Effector memory CD4-positive, alpha-beta T cell (primary cell): Measurements from ENCODE around the gene SETBP1.

ENCODE experiments used
- DNase-seq, 3 donors: peaks; one replicate each; pipeline ENCODE4 v3.0.0-alpha.2; 2020
- H3K27ac ChIP-seq: 2 replicates; pipeline ENCODE4 v1.7.0; 2013; ENCODE audit warnings: mild to moderate bottlenecking, low read length, moderate library complexity; ENCODE audit not compliant: insufficient read depth, poor library complexity, severe bottlenecking
- H3K27me3 ChIP-seq: replicated peaks from 2 replicates; pipeline ENCODE4 v1.7.0; 2013; ENCODE audit warnings: mild to moderate bottlenecking, low read length; ENCODE audit not compliant: insufficient read depth, control insufficient read depth, poor library complexity, severe bottlenecking
- H3K36me3 ChIP-seq: 2 replicates; pipeline ENCODE4 v1.7.0; 2013; ENCODE audit warnings: mild to moderate bottlenecking, low read length, moderate library complexity; ENCODE audit not compliant: control insufficient read depth, insufficient read depth
- H3K4me1 ChIP-seq: 2 replicates; pipeline ENCODE4 v1.7.0; 2013; ENCODE audit warnings: low read length, mild to moderate bottlenecking; ENCODE audit not compliant: control insufficient read depth, insufficient read depth, poor library complexity, severe bottlenecking
- H3K4me3 ChIP-seq: 2 replicates; pipeline ENCODE4 v1.7.0; 2013; ENCODE audit warnings: low read length, low read depth, mild to moderate bottlenecking; ENCODE audit not compliant: insufficient read depth, poor library complexity, severe bottlenecking
- H3K9me3 ChIP-seq: 2 replicates; pipeline ENCODE4 v1.7.0; 2013; ENCODE audit warnings: mild to moderate bottlenecking, low read length, moderate library complexity; ENCODE audit not compliant: control insufficient read depth

Gene SETBP1

DNA sequence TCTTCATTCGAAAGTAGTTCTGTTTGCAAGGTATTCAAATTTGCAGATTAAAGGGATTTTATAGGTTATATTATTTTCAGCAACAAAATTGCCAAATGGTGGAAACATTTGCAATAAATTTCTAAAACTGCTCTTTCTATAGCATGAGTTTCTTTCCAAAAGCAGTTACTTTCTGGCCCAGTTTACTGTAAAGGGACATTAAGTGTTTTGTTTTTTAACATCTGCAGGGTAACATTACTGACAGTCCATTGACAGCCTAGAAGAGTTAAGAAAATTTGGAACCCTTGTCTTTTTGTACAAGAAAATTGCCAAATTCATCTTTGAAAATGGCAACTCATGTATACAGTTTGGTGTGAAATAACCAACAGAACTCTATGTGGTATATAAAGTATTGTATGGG is 375.1 kb downstream of the SETBP1 start:
- H3K27me3 ChIP-seq = no peaks in the 10 kb centered on the region
- H3K9me3 ChIP-seq = no peaks in the 10 kb centered on the region
- no peak overlapping the region for H3K27ac ChIP-seq
- no peak for DNase-seq
- no peaks in the 10 kb centered on the region for H3K4me1 ChIP-seq
- no peaks in the 10 kb centered on the region for H3K36me3 ChIP-seq
- H3K4me3 ChIP-seq = no peak overlapping the region

DNA sequence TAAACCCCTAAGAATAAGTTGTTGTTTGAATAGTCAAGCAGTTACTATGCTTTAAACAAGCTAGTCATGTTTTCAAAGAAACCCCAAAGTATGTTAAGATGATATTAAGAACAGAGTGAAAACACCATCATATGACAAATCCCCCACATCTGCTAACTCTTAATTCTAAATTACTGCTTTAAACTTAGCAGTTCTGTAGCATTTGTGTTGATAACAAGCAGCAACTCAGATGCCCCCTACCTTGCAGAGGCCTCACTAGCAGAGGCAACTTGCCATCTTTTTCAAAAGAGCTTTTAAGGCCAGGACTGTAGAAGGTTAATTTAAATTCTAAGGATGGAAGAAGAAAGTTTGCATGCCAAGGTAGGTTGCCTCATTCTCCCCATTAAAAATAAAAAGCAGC is 376.2 kb downstream of the SETBP1 start:
- H3K9me3 ChIP-seq = no peaks in the 10 kb centered on the region
- H3K4me3 ChIP-seq = no peak overlapping the region
- no peaks in the 10 kb centered on the region for H3K27me3 ChIP-seq
- no peaks in the 10 kb centered on the region for H3K36me3 ChIP-seq
- H3K27ac ChIP-seq = no peak overlapping the region
- no peaks in the 10 kb centered on the region for H3K4me1 ChIP-seq
- DNase-seq = no peak

DNA sequence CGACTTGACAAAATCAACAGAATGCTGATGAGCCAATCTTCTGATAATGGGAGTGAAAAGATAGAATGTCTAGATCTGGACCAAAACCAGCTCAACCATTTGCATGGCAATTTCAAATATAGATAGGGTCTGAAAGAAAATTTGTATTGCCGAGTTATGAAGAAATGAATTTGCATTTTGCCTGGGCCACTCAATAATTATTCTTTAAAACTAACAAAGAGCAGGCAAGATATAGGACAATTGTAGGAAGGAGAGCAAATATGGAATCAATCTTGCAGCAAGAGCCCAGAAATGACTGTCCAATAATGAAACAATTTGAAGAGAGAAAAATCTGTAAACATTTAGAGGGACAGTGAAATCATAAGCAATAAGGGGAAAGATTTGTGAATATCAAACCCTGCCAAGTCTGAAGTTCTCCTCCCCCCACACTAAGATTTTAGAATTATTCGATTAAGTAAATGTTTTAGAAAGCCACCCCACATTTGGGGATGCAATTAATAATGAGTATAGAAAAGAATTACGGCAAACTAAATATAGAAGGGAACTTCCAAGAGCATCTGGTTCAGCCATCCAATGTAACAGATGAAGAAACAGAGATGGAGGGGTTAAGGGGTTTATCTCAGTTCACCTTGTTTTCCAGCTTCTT is 377.4 kb downstream of the SETBP1 start:
- DNase-seq = no peak
- Histone ChIP-seq H3K9me3 (no peaks in the 10 kb centered on the region), H3K4me3 (no peak overlapping the region), H3K36me3 (no peaks in the 10 kb centered on the region), H3K4me1 (no peaks in the 10 kb centered on the region), H3K27me3 (no peaks in the 10 kb centered on the region), H3K27ac (no peak overlapping the region)

DNA sequence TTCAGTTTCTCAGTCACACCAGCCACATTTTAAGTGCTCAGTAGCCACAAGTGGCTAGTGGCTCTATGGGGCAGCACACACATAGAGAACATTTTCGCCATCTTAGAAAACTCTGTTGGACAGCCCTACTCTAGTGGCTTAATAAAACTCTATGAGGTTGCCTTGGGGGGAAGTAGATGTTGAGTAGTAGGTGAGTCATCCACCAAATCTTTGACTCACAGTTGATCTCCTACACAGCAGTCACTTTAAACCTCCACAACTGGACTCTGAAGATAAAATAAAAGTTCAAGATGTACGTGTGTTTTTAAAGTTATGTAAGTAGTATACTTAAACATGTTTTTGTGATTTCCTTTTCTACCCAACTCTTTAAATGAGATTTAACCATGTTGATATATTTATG is 379.0 kb downstream of the SETBP1 start:
- no peak for DNase-seq

DNA sequence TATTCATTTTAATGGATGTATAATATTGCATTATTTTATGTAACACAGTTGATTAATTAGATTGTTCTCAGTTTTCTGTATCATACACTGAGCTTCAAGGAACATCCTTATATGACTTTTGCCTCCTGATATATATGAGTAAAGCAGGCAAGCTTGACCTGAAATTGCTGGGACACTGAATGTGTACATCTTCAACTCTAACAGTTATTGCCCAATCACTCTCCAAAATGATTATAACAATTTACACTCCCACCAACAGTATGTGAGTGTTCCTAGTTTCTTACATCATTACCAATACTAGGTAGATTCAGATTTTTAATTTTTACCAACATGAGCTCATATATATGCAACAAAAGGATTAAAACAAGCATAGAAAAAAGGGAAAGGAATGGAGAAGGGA is 379.4 kb downstream of the SETBP1 start:
- H3K4me1 ChIP-seq = no peaks in the 10 kb centered on the region
- no peaks in the 10 kb centered on the region for H3K36me3 ChIP-seq
- no peak overlapping the region for H3K4me3 ChIP-seq
- no peak for DNase-seq
- H3K27ac ChIP-seq = no peak overlapping the region
- H3K27me3 ChIP-seq = no peaks in the 10 kb centered on the region
- no peaks in the 10 kb centered on the region for H3K9me3 ChIP-seq

More for the DNA sequence above, 379.0 kb downstream of the SETBP1 start:
- Histone ChIP-seq H3K36me3 (no peaks in the 10 kb centered on the region), H3K27me3 (no peaks in the 10 kb centered on the region), H3K4me1 (no peaks in the 10 kb centered on the region), H3K27ac (no peak overlapping the region), H3K4me3 (no peak overlapping the region), H3K9me3 (no peaks in the 10 kb centered on the region)

DNA sequence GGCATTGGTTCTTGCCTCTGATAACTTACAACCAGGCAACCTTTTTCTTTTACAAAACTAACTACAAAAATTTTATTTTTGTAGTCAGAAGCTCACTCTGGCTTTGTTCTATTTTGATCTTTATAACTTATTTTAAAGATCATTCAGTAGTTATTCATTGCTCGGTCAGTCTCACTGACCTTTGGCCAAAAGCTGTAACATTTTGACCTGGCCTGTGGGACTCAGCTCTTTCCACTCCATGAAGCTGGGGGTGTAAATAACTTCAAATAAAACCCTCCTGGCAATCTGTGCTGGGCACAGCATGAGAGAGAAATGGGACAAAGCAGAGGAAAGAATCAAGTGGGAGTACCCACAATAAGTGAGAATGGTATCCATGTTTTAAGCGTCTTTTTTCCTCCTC is 380.7 kb downstream of the SETBP1 start:
- Histone ChIP-seq H3K27me3 (no peaks in the 10 kb centered on the region), H3K4me3 (no peak overlapping the region), H3K36me3 (no peaks in the 10 kb centered on the region), H3K9me3 (no peaks in the 10 kb centered on the region), H3K4me1 (no peaks in the 10 kb centered on the region), H3K27ac (no peak overlapping the region)
- DNase-seq = no peak

DNA sequence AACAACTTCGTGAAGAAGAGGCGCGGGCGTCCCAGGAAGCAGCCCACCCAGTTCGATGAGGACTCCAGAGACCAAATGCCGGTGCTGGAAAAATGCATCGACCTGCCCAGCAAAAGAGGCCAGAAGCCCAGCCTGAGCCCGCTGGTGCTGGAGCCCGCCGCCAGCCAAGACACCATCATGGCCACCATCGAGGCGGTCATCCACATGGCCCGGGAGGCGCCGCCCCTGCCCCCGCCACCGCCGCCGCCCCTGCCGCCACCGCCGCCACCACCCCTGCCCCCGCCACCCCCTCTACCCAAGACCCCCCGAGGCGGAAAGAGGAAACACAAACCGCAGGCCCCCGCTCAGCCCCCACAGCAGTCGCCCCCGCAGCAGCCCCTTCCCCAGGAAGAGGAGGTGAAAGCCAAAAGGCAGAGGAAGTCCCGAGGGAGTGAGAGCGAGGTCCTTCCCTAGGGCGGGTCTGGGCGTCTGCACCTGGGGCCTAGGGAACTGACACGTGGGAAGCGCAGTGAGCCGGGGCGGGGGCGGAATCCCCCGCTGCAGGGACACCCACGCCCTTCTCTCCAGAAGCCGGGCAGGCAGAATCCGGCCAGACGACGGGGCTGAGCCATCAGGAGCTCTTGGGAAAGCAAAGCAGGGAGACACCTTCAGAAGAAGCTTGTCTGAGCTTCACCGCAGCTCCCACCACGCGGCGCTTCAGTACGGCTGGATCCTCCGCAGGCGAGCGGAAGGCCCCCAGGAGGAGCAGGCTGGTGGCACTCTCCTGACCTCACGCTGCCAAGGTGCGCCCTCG is 382.8 kb downstream of the SETBP1 start:
- H3K4me1 ChIP-seq = no peaks in the 10 kb centered on the region
- no peaks in the 10 kb centered on the region for H3K36me3 ChIP-seq
- no peak for DNase-seq
- H3K9me3 ChIP-seq = no peaks in the 10 kb centered on the region
- no peak overlapping the region for H3K27ac ChIP-seq
- H3K27me3 ChIP-seq = no peaks in the 10 kb centered on the region
- H3K4me3 ChIP-seq = no peak overlapping the region

DNA sequence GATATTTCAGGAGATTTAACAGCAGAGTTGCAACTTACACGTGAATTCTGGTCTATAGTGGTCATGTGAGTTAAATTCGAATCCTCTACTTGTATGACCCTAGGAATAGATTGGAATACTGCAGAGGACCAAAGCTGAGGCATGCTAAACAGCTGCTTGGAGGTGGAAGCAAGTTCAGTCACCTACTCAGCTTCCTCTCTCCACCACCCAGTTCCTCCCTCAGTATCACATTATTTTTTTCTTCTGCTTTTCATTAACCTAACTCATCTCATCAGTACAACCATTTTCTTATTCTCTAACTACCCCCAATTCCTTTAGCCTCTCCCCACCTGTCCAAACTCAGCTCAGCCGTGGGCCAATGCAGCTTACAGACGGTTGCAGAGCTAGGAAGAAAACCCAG is 385.5 kb downstream of the SETBP1 start:
- H3K27me3 ChIP-seq = no peaks in the 10 kb centered on the region
- H3K4me1 ChIP-seq = no peaks in the 10 kb centered on the region
- H3K27ac ChIP-seq = no peak overlapping the region
- no peak overlapping the region for H3K4me3 ChIP-seq
- no peak for DNase-seq
- H3K36me3 ChIP-seq = no peaks in the 10 kb centered on the region
- no peaks in the 10 kb centered on the region for H3K9me3 ChIP-seq

DNA sequence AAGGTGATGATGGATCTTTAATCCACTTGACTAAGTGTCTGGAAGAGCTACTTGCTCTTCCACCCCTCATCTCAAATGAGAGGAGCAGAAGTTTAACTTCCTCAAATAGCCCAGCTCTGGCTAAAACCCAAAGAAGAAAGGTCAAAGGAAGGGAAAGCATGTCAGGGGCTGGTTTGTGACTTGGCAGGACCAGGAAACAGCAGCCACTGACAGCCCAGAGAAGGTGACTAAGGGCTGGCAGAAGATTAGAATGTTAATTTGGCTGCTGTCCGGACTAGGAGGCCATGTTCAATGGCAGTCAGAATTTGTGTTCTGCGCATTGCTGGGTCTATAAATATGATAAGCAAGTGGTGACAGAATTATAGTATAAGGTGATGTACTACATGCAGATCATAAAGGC is 386.2 kb downstream of the SETBP1 start:
- DNase-seq = no peak
- Histone ChIP-seq H3K4me1 (no peaks in the 10 kb centered on the region), H3K36me3 (no peaks in the 10 kb centered on the region), H3K27ac (no peak overlapping the region), H3K27me3 (no peaks in the 10 kb centered on the region), H3K4me3 (no peak overlapping the region), H3K9me3 (no peaks in the 10 kb centered on the region)

DNA sequence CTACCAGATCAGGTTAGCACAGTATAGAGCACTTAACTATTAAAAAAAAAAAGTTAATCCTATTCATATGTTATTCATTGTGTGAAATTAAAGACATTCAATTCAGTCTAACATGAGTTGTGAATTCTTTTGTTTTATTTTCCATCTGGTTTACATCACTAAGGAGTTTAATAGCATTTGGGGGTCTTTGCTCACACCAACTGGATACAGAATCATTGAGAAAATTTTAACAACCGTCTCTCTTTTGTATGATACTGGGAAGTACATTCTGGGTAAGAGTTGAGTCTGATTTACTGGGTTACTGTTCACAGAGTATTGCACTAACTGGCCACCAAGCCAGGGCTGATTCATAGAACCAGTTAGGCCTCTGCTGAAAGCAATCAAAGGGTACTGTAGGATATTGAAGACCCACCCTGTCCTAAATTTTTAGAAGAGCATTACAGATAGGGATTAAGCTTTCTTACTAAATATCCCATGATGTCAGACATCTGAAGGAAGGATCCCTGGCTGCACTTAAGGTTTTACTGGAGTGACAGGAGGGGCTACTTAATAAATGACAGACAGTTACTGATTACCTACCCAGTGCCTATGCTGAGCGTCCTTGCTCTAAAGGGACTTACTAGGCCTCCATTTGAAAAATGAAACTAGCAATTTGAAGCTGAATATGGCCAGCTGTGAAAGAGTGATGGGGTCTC is 387.9 kb downstream of the SETBP1 start:
- Histone ChIP-seq H3K27me3 (no peaks in the 10 kb centered on the region), H3K36me3 (no peaks in the 10 kb centered on the region), H3K4me1 (no peaks in the 10 kb centered on the region), H3K9me3 (no peaks in the 10 kb centered on the region), H3K27ac (no peak overlapping the region), H3K4me3 (no peak overlapping the region)
- no peak for DNase-seq
